Neural cell (in vitro differentiated cells): ENCODE data around the gene LRMDA. TPM values are rescaled to one million over a fixed set of nuclear protein-coding genes. Genes with fewer than 3 reads are reported as not detected.
A peak's percentile ranks its signal among the peaks of the same experiment; 100 is the strongest.

ENCODE experiments used
- H2AFZ ChIP-seq: fragments of 200-600, 300-800 bp; sonication (generic), shearing (Covaris generic); 2 replicates; pipeline ENCODE4 v1.6.0; 2014; ENCODE audit warnings: low read depth, mild to moderate bottlenecking, antibody characterized with exemption, low read length, moderate library complexity
- H3F3A ChIP-seq: fragments of 200-600 bp; shearing (Covaris generic); 2 replicates; pipeline ENCODE4 v1.6.1; 2016; ENCODE audit warnings: mild to moderate bottlenecking, moderate library complexity, mixed read lengths, antibody characterized with exemption, low read length; ENCODE audit not compliant: insufficient read depth, poor library complexity, severe bottlenecking
- H3K27ac ChIP-seq: fragments of 200-600, 300-800 bp; sonication (generic), shearing (Covaris generic); 2 replicates; pipeline ENCODE4 v1.5.1; 2014; ENCODE audit warnings: mild to moderate bottlenecking, low read length, moderate library complexity
- H3K27me3 ChIP-seq: fragments of 300-800, 200-600 bp; sonication (generic), shearing (Covaris generic); 2 replicates; pipeline ENCODE4 v1.6.0; 2014; ENCODE audit warnings: mild to moderate bottlenecking, low read depth, low read length, moderate library complexity; ENCODE audit not compliant: insufficient read depth
- H3K36me3 ChIP-seq: fragments of 300-800, 200-600 bp; sonication (generic), shearing (Covaris generic); 2 replicates; pipeline ENCODE4 v1.5.1; 2014; ENCODE audit warnings: mild to moderate bottlenecking, antibody characterized with exemption, low read length, moderate library complexity; ENCODE audit not compliant: insufficient read depth
- H3K4me2 ChIP-seq: fragments of 300-800, 200-600 bp; sonication (generic), shearing (Covaris generic); 2 replicates; pipeline ENCODE4 v1.6.0; 2014; ENCODE audit warnings: mild to moderate bottlenecking, low read length
- H3K4me3 ChIP-seq: fragments of 300-800, 200-600 bp; sonication (generic), shearing (Covaris generic); 2 replicates; pipeline ENCODE4 v1.5.1; 2014; ENCODE audit warnings: mild to moderate bottlenecking, low read length, moderate library complexity
- H3K79me2 ChIP-seq: fragments of 200-600 bp; shearing (Covaris generic); replicated peaks from 2 replicates; pipeline ENCODE4 v1.6.0; 2014; ENCODE audit warnings: mild to moderate bottlenecking, low read length, moderate library complexity; ENCODE audit not compliant: insufficient read depth
- H3K9ac ChIP-seq: fragments of 300-800, 200-600 bp; sonication (generic), shearing (Covaris generic); 2 replicates; pipeline ENCODE4 v1.6.1; 2016; ENCODE audit warnings: mild to moderate bottlenecking, low read length, mixed read lengths
- H3K9me2 ChIP-seq: fragments of 200-600 bp; shearing (Covaris generic); 2 replicates; pipeline ENCODE4 v1.6.1; 2016; ENCODE audit warnings: mild to moderate bottlenecking, low read length, mixed read lengths; ENCODE audit not compliant: insufficient read depth
- H3K9me3 ChIP-seq: fragments of 200-600, 300-800 bp; sonication (generic), shearing (Covaris generic); 2 replicates; pipeline ENCODE4 v1.6.1; 2016; ENCODE audit warnings: mild to moderate bottlenecking, mixed run types, low read length, moderate library complexity, mixed read lengths
- H4K20me1 ChIP-seq: fragments of 200-600 bp; shearing (Covaris generic); 2 replicates; pipeline ENCODE4 v1.6.1; 2016; ENCODE audit warnings: mild to moderate bottlenecking, mixed run types; ENCODE audit not compliant: insufficient read depth
- CTCF ChIP-seq: fragments of 450-650 bp; IDR thresholded peaks from 2 replicates; pipeline ENCODE4 v1.5.1; 2014; ENCODE audit warnings: antibody characterized with exemption, mild to moderate bottlenecking, moderate library complexity; ENCODE audit not compliant: poor library complexity, severe bottlenecking
- EP300 ChIP-seq: fragments of 450-650 bp; conservative IDR thresholded peaks from 2 replicates; pipeline ENCODE4 v1.6.1; 2014; ENCODE audit warnings: antibody characterized with exemption, mild to moderate bottlenecking, moderate library complexity; ENCODE audit not compliant: poor library complexity, severe bottlenecking
- EZH2 ChIP-seq: fragments of 200-600, 300-800 bp; shearing (Covaris generic), sonication (generic); IDR thresholded peaks from 2 replicates; pipeline ENCODE4 v1.6.1; 2014; ENCODE audit warnings: antibody characterized with exemption, low read length, borderline replicate concordance, mild to moderate bottlenecking; ENCODE audit not compliant: insufficient read depth, poor library complexity, severe bottlenecking
- MXI1 ChIP-seq: fragments of 450-650 bp; conservative IDR thresholded peaks from 2 replicates; pipeline ENCODE4 v1.6.1; 2014; ENCODE audit warnings: antibody characterized with exemption, mild to moderate bottlenecking; ENCODE audit not compliant: poor library complexity, severe bottlenecking
- POLR2AphosphoS5 ChIP-seq: IDR thresholded peaks from 2 replicates; pipeline ENCODE4 v1.6.1; 2012
- RAD21 ChIP-seq: fragments of 450-650 bp; conservative IDR thresholded peaks from 2 replicates; pipeline ENCODE4 v1.6.1; 2014; ENCODE audit warnings: antibody characterized with exemption, mild to moderate bottlenecking, moderate library complexity
- REST ChIP-seq: IDR thresholded peaks from 2 replicates; pipeline ENCODE4 v1.6.1; 2012; ENCODE audit warnings: borderline replicate concordance
- SMC3 ChIP-seq: fragments of 450-650 bp; conservative IDR thresholded peaks from 2 replicates; pipeline ENCODE4 v1.6.1; 2014; ENCODE audit warnings: antibody characterized with exemption, mild to moderate bottlenecking, moderate library complexity; ENCODE audit not compliant: poor library complexity
- TAF1 ChIP-seq: IDR thresholded peaks from 2 replicates; pipeline ENCODE4 v1.6.1; 2012; ENCODE audit warnings: low read depth
- polyA plus RNA-seq: library from polyadenylated mRNA; depleted of rRNA; stranded (reverse); fragments of >200 nt; gene quantifications from 2 replicates; pipeline ENCODE4 v1.2.3, GENCODE V29; 2014

Gene LRMDA
- polyA plus RNA-seq, 1 donor from 2014 or later, result 5.6 TPM

GRCh38 chr10:75460059-75460458 lies 28.6 kb downstream of the LRMDA start:
- Histone ChIP-seq H3K9me3 (no peaks in the 10 kb centered on the region), H3K27me3 (no peaks in the 10 kb centered on the region), H3K36me3 (no peaks in the 10 kb centered on the region), H3K9me2 (no peaks in the 10 kb centered on the region), H3F3A (no peaks in the 10 kb centered on the region), H2AFZ (no peak overlapping the region), H3K4me2 (no peak overlapping the region), H3K79me2 (no peaks in the 10 kb centered on the region), H3K27ac (no peak overlapping the region), H3K4me3 (no peak overlapping the region), H3K9ac (no peak overlapping the region), H4K20me1 (no peaks in the 10 kb centered on the region)
- TF ChIP-seq EP300 (no peak), SMC3 (no peak), MXI1 (no peak), RAD21 (no peak), CTCF (no peak), EZH2 (no peak), POLR2AphosphoS5 (no peak), REST (no peak), TAF1 (no peak)

GRCh38 chr10:75461672-75462649 lies 30.5 kb downstream of the LRMDA start:
- Histone ChIP-seq H4K20me1 (no peaks in the 10 kb centered on the region), H3K79me2 (no peaks in the 10 kb centered on the region), H3K4me2 (peak overlapping the region; percentile 29), H3K9me2 (no peaks in the 10 kb centered on the region), H3K4me3 (peak overlapping the region; percentile 44), H3K9me3 (no peaks in the 10 kb centered on the region), H3K36me3 (no peaks in the 10 kb centered on the region), H3F3A (no peaks in the 10 kb centered on the region), H3K27me3 (no peaks in the 10 kb centered on the region), H2AFZ (no peak overlapping the region), H3K9ac (peak overlapping the region; percentile 67), H3K27ac (peak overlapping the region; percentile 97)
- TF ChIP-seq MXI1 (no peak), RAD21 (peak; percentile 42), EP300 (peak; percentile 100), EZH2 (no peak), SMC3 (peak; percentile 31), TAF1 (no peak), POLR2AphosphoS5 (peak; percentile 98), CTCF (no peak), REST (peak; percentile 87)
